SK-N-MC (cell line): ENCODE measurements around the gene MPV17.
"Not testable (repeated sequence)": the region's sequence is repeated elsewhere in the genome, so short reads cannot be mapped to it uniquely, and the experiment has no call there.

Experiments used
- DNase-seq: peaks from one replicate; pipeline ENCODE4 v3.0.0-alpha.2; 2011; ENCODE audit warnings: low read depth, low spot score
- H3K27ac ChIP-seq: fragments of 200-600 bp; sonication (generic); 2 replicates; pipeline ENCODE4 v1.5.1; 2016; ENCODE audit warnings: mixed run types
- H3K36me3 ChIP-seq: fragments of 200-600 bp; sonication (generic); 2 replicates; pipeline ENCODE4 v1.6.1; 2017; ENCODE audit warnings: antibody characterized with exemption, low read length, mixed read lengths; ENCODE audit not compliant: insufficient read depth
- H3K4me3 ChIP-seq: fragments of 200-600 bp; sonication (generic); 2 replicates; pipeline ENCODE4 v1.5.1; 2016
- H3K9ac ChIP-seq: fragments of 200-600 bp; sonication (generic); 2 replicates; pipeline ENCODE4 v1.8.0; 2017; ENCODE audit warnings: mixed run types, mixed read lengths; ENCODE audit not compliant: insufficient read length
- H3K9me3 ChIP-seq: fragments of 200-600 bp; sonication (generic); 2 replicates; pipeline ENCODE4 v1.6.1; 2017; ENCODE audit warnings: low read depth, mild to moderate bottlenecking, antibody characterized with exemption, low read length, moderate library complexity, mixed read lengths
- EZH2 ChIP-seq: fragments of 200-600 bp; sonication (generic); IDR thresholded peaks from one replicate; pipeline ENCODE4 v1.6.1; 2017; ENCODE audit warnings: antibody characterized with exemption
- FOXP2 ChIP-seq: optimal IDR thresholded peaks from 2 replicates; pipeline ENCODE3; 2011; ENCODE audit warnings: mild to moderate bottlenecking, moderate library complexity; ENCODE audit not compliant: insufficient read depth; ENCODE audit errors: extremely low read length, control extremely low read depth
- POLR2AphosphoS5 ChIP-seq: IDR thresholded peaks from 2 replicates; pipeline ENCODE4 v1.6.1; 2012; ENCODE audit warnings: mild to moderate bottlenecking, low read depth, low read length, borderline replicate concordance

The MPV17 gene

DNA sequence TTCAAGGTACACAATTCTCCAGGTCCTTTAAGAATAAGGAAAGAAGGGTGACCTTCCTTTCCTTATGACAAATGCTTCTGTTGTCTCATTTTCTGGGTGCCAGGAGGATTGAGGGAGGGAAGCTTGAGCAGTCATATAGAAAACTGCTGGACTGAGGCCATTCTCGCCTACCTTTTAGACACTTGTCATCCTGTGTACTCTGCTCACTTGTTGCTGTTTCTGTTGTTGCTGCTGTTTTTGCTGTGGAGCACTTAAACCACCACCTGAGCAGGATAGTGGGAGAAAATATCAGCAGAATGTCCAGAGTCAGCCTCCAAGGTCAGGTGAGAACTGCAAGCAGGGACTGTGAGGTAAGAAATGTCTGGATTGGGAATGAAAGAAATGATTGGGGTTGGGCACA lies 44.9 kb downstream of the MPV17 start:
- Histone ChIP-seq H3K27ac (no peak overlapping the region), H3K9me3 (no peaks in the 10 kb centered on the region), H3K36me3 (no peaks in the 10 kb centered on the region), H3K4me3 (no peak overlapping the region), H3K9ac (no peak overlapping the region)
- DNase-seq = no peak
- TF ChIP-seq EZH2 (no peak), FOXP2 (no peak), POLR2AphosphoS5 (no peak)

DNA sequence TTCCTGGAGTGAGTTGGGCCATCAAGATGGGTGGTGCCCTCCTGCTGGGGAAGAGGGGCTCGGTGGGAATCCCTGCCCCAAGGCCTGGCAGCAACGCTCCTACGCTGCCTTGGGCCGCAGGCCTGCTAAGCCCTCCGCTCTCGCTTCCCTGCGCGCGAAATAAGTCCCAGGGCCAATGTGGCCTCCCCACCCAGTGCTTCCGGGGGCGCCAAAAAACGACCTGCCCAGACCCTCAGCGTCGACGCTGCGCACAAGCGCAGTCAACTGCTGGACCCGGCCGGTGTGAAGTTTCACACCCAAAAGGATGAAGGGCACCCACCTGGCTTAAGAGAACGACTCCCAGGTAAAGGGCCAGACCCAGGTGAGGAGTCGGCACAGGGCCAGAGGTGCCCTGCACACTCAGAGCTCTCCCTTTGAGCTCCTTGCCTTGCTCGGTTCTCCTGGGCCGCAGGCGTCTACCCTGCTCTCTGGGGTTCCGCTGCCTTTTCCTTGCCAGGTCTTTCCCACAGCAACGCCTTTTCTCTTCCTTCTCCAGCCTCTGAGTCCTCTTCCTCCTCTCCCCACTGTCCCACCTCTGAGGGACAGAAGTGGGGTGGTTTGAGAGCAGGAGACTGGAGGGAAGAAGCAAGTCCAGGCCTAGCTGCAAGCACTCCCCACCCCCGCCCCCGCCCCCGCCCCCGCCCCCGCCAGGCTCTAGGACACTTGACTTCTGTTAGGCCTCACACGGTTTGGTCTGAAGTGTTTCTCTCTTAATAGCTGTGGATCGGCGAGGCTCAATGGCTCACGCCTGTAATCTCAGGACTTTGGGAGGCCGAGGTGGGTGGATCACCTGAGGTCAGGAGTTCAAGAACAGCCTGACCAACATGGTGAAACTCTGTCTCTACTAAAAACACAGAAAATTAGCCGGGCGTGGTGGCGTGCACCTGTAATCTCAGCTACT lies 47.4 kb downstream of the MPV17 start, which contains the start of gene DNAJC5G:
DNAJC5G (plus strand) TSS at position 223 of the 940 bp plus-strand sequence. CDS start 1,296 bp downstream, outside the sequence.
- Histone ChIP-seq H3K9me3 (no peaks in the 10 kb centered on the region), H3K36me3 (no peaks in the 10 kb centered on the region), H3K4me3 (no peak within 1 kb of the TSS), H3K27ac (no peak within 1 kb of the TSS), H3K9ac (no peak within 1 kb of the TSS)
- no peak for DNase-seq
- TF ChIP-seq EZH2 (no peak), POLR2AphosphoS5 (no peak)

DNA sequence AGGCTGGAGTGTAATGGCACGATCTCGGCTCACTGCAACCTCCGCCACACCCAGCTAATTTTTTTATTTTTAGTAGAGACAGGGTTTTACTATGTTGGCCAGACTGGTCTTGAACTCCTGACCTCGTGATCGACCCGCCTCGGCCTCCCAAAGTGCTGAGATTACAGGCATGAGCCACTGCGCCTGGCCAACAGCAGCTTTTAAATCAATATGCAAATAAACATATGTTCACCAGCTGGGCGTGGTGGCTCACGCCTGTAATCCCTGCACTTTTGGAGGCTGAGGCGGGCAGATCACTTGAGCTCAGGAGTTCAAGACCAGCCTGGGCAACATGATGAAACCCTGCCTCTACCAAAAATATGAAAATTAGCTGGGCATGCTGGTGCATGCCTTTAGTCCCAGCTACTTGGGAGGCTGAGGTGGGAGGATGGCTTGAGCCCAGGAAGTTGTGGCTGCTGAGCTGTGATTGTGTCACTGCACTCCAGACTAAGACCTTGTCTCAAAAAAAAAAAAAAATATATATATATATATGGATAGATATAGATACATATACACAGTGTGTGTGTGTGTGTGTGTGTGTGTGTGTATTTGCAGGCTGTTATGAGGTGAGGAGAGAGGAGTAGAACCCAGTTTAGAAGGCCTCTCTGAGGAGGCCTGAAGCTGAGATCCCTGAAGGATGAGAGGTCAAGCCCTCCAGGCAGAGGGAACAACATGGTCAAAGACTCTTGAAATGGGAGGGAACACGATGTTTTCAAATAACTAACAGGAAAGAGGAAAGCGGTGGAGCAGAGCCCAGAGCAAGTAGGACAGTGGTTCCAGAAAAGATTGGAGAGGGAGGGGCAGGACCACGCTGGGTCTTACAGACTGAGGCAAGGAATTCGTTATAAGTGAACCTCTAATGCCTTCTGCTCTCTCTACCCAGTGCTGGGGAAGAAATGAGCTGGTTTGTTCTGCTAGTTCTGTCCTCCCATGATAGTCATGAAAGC lies 50.1 kb downstream of the MPV17 start:
- DNase-seq, H3K4me3 ChIP-seq, H3K27ac ChIP-seq, H3K36me3 ChIP-seq, H3K9me3 ChIP-seq, H3K9ac ChIP-seq: not testable (repeated sequence)

DNA sequence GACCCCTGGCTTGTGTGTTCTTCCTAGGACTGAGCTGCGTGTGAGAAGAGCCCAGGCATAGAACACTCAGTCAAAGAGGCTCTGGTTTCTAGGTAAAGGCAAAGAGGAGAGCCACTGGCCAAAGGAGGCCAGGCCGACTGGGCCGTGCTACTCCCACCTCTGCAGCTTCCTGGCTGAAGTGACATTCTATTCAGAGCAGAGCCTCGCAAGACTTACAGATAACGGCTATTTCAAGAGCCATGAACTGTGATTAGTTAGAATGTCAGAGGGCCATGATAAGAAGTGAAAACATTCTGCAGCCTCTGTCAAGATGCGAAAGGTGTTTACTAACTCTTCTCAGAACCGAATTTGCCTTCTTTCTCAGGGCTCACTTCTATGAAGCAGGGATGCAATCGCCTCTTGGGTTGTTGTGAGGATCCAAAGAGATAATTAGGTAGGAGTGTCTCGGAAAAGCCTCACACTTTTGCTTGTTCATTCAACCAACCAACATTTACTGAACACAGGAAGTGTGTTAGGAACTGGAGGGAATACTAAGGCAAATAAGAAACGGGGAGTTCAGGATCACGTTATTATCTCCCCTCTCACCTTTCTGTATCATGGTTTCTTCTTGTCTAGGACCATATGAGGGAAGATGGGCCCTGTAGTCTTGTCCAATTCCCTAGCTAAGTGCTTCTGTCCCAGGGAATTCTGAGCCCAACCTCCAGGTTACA lies 51.1 kb downstream of the MPV17 start:
- Histone ChIP-seq H3K4me3 (no peak overlapping the region), H3K9ac (no peak overlapping the region), H3K27ac (no peak overlapping the region), H3K36me3 (no peaks in the 10 kb centered on the region), H3K9me3 (no peaks in the 10 kb centered on the region)
- TF ChIP-seq FOXP2 (no peak), EZH2 (no peak), POLR2AphosphoS5 (no peak)
- DNase-seq = no peak

DNA sequence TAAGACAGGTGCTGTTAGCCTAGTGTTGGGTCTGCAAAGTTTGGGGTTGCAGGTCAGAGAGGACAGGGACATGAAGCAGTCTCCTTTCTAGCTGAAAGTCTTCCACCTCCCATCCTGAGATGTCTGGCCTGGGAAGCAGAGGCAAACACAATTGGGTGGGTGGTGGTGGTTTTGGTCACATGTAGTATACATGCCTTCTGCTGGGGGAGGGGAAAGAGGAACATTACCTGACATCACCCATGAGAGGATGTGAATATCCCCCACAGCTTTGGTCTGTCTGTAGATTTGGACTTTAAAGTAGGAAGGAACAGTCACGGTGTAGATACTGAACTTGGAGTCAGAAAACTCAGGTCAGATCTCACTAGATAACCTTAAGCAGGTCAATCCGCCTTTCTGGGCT lies 52.2 kb downstream of the MPV17 start:
- H3K9ac ChIP-seq = no peak overlapping the region
- no peak for DNase-seq
- H3K36me3 ChIP-seq = no peaks in the 10 kb centered on the region
- TF ChIP-seq POLR2AphosphoS5 = no peak
- H3K4me3 ChIP-seq = no peak overlapping the region
- H3K9me3 ChIP-seq = no peaks in the 10 kb centered on the region
- no peak overlapping the region for H3K27ac ChIP-seq

DNA sequence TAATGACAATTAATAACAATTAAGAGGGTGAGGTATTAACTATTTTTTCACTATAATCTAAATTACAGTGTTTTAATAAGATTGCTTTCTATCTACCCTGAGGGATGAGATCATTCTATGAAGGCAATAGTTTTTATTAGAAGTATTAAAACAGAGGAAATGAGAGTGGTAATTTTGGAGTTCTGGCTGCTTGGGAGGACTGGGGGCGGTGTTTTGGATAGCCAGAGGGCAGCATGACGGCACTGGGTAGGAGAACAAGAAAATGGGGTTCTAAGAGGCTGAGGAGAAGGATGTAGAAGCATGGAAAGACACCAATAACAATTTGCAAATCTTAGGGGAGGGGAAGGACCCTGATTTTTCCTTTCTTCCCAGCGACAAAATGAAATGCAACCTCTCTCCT lies 52.8 kb downstream of the MPV17 start:
- TF ChIP-seq POLR2AphosphoS5 (no peak), EZH2 (no peak), FOXP2 (no peak)
- no peaks in the 10 kb centered on the region for H3K9me3 ChIP-seq
- no peak overlapping the region for H3K9ac ChIP-seq
- no peak overlapping the region for H3K27ac ChIP-seq
- no peak for DNase-seq
- no peaks in the 10 kb centered on the region for H3K36me3 ChIP-seq
- H3K4me3 ChIP-seq = no peak overlapping the region

DNA sequence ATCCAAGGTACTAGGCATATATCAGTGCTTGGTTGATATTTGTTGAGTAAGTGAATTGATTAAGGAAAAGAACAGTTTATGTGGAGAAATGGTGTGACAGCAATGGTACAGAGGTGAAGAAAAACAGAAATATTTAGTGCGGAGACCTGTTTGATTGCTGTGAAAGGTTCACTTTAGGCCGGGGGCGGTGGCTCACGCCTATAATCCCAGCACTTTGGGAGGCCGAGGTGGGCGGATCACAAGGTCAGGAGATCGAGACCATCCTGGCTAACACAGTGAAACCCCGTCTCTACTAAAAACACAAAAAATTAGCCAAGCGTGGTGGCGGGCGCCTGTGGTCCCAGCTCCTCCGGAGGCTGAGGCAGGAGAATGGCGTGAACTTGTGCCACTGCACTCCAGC lies 54.6 kb downstream of the MPV17 start:
- not testable (repeated sequence) for H3K4me3 ChIP-seq, H3K36me3 ChIP-seq, H3K27ac ChIP-seq, H3K9ac ChIP-seq, DNase-seq, H3K9me3 ChIP-seq

DNA sequence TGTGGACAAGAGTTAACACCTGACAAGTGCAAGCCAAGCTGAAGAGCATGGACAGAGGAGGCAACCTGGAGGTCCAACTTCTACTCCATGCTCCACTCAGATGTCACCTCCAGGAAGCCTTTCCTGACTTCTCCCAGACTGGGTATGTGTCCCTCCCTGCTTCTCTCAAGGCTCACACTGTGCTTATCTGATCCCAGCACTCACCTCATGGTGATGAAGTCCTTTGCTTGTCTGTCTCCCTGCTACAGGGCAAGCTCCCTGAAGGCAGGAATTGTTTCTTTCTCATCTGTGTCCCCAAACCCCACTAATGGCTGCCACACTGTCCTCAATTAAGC lies 57.4 kb downstream of the MPV17 start:
- TF ChIP-seq POLR2AphosphoS5 = no peak
- no peak for TF ChIP-seq FOXP2
- no peak for TF ChIP-seq EZH2
- Histone ChIP-seq H3K4me3 (no peak overlapping the region), H3K27ac (no peak overlapping the region), H3K9ac (no peak overlapping the region), H3K36me3 (no peaks in the 10 kb centered on the region), H3K9me3 (no peaks in the 10 kb centered on the region)
- DNase-seq = no peak
